ENCODE data around the gene BLOC1S2. TPM values are rescaled to one million over a fixed set of nuclear protein-coding genes. Genes with fewer than 3 reads are reported as not detected.

BLOC1S2 gene
- total and polyA plus RNA-seq, 2 of the 8 experiments (the other 6 are each of a cell fraction or from before 2014, with no cell fraction given) = 25.1 to 50.6 TPM

DNA sequence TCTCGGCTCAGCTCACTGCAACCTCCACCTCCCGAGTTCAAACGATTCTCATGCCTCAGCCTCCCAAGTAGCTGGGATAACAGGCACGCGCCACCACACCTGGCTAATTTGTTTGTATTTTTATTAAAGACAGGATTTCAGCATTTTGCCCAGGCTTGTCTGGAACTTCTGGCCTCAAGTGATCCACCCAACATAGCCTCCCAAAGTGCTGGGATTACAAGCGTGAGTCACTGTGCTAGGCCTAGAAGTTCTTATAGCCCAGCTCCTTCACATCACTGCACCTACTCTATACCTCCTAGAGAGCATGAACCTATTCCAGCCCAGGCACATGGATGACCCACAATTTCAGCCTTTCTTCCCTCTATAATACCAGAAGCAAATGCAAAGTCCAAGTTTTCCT, 1.3 kb upstream of the BLOC1S2 start:
- no peak overlapping the region for H4K5ac ChIP-seq (ENCODE audit: insufficient read length, low read depth, low read length)
- no peak overlapping the region for H2AFZ ChIP-seq (ENCODE audit: low read length)
- H4K8ac ChIP-seq (ENCODE audit: extremely low read depth, insufficient read depth, low read length) = no peak overlapping the region
- H2AK5ac ChIP-seq (ENCODE audit: low read depth, low read length) = no peak overlapping the region
- H3K36me3 ChIP-seq (ENCODE audit: control insufficient read depth in 2 of 4, insufficient read depth in 4 of 4, low read length in 3 of 4) = peaks cover 0 to 6% (median 4%) of the 10 kb centered on the region in 4 experiments; a peak in 4 of 8 replicates
- H3K14ac ChIP-seq (ENCODE audit: insufficient read length) = no peak overlapping the region
- no peaks in the 10 kb centered on the region for H3K27me3 ChIP-seq (replicated peaks in 1 of 4; ENCODE audit: control insufficient read depth in 3 of 4, extremely low read depth in 1 of 4, insufficient read depth in 3 of 4, low read length in 3 of 4)
- no peak overlapping the region for H2BK120ac ChIP-seq (replicated peaks; ENCODE audit: low read depth, low read length)
- CTCF ChIA-PET (ENCODE audit: partially characterized antibody) = interaction anchor here (1.0 to 1.2 kb wide), 3 partner anchors 10 to 16 kb away, joined by 3 to 4 read pairs (median 4); no protein-coding TSS in a partner anchor
- no peak overlapping the region for H2BK12ac ChIP-seq (ENCODE audit: low read depth, low read length)
- H2BK15ac ChIP-seq (ENCODE audit: low read length) = peak overlapping the region; percentile 37; the same call in 1 of the 2 replicates
- peaks cover 0 to 8% (median 4%) of the 10 kb centered on the region in 4 experiments; a peak in 4 of 7 replicates for H3K4me1 ChIP-seq (replicated peaks in 1 of 4; ENCODE audit: control insufficient read depth in 3 of 4, insufficient read depth in 4 of 4, low read length in 3 of 4)
- H3K9me3 ChIP-seq (ENCODE audit: insufficient read depth in 2 of 2, low read depth in 1 of 2, low read length in 1 of 2) = no peaks in the 10 kb centered on the region
- FAIRE-seq (no peak), DNase-seq (ENCODE audit: low read depth in 1 of 2, low spot score in 2 of 2) (no peak)
- H3K23me2 ChIP-seq (ENCODE audit: low read depth, low read length) = peaks cover 11% of the 10 kb centered on the region
- WGBS, 2 experiments (ENCODE audit: extremely low coverage in 1 of 2, insufficient coverage in 1 of 2, insufficient read length in 1 of 2, insufficient replicate concordance in 2 of 2, low coverage in 1 of 2, low lambda C conversion rate in 2 of 2, missing lambda C conversion rate in 1 of 2) = 96% methylated on average over 6 of the region's 6 CpGs; no CpG with 5 or more reads in 1 of the 2 experiments
- H2BK5ac ChIP-seq (ENCODE audit: low read depth, low read length) = no peak overlapping the region
- H3K27ac ChIP-seq (ENCODE audit: low read depth, low read length) = no peak overlapping the region
- no peak overlapping the region for H3K4ac ChIP-seq (replicated peaks; ENCODE audit: insufficient read length, low read depth, low read length)
- no peak overlapping the region for H3K56ac ChIP-seq (replicated peaks; ENCODE audit: insufficient read length, low read depth, low read length)
- no peak overlapping the region for H3K23ac ChIP-seq (ENCODE audit: insufficient read length)
- POLR2A ChIA-PET (ENCODE audit: partially characterized antibody) = interaction anchor here (1.0 to 2.6 kb wide), 3 partner anchors 10 to 411 kb away, joined by 3 to 20 read pairs (median 3); no protein-coding TSS in a partner anchor
- H3K4me3 ChIP-seq (ENCODE audit: extremely low read depth in 1 of 4, insufficient read depth in 2 of 4, low read depth in 3 of 4, low read length in 4 of 4) = no peak overlapping the region
- H3K79me2 ChIP-seq (ENCODE audit: control insufficient read depth in 1 of 2, insufficient read depth in 2 of 2, low read length in 2 of 2) = peaks cover 7 to 32% of the 10 kb centered on the region in 2 experiments; a peak in 3 of 4 replicates
- no peak overlapping the region for H4K91ac ChIP-seq (replicated peaks; ENCODE audit: insufficient read length, low read length)
- no peak overlapping the region for H3K9ac ChIP-seq (replicated peaks in 1 of 4; ENCODE audit: extremely low read depth in 1 of 4, low read depth in 3 of 4, low read length in 3 of 4)
- no peaks in the 10 kb centered on the region for H3K79me1 ChIP-seq (ENCODE audit: low read depth, low read length)
- H2BK20ac ChIP-seq (ENCODE audit: low read length) = 0 out of 2 replicates have a peak overlapping the region, but pooled peaks have one; percentile 75
- no peak overlapping the region for H3K18ac ChIP-seq (ENCODE audit: extremely low read depth, low read length)
- H4K20me1 ChIP-seq (replicated peaks in 1 of 2; ENCODE audit: control insufficient read depth in 1 of 2, insufficient read depth in 2 of 2, low read length in 2 of 2) = no peaks in the 10 kb centered on the region
- H3K4me2 ChIP-seq (ENCODE audit: insufficient read depth in 1 of 2, low read depth in 2 of 2, low read length in 2 of 2) = no peak overlapping the region
- TF ChIP-seq CEBPB (IDR thresholded peaks at IDR 0.05; ENCODE audit: low read depth, low read length) = no peak
- no peak for TF ChIP-seq TAF1 (IDR thresholded peaks at IDR 0.05; ENCODE audit: low read depth, low read length)
- no peak for TF ChIP-seq ASH2L (IDR thresholded peaks at IDR 0.05; ENCODE audit: low read length)
- no peak for TF ChIP-seq BACH1 (IDR thresholded peaks at IDR 0.05; ENCODE audit: low read length)
- TF ChIP-seq RFX5 (IDR thresholded peaks at IDR 0.05; ENCODE audit: borderline replicate concordance, low read depth, low read length) = no peak
- TF ChIP-seq NRF1 (IDR thresholded peaks at IDR 0.05; ENCODE audit: low read depth, low read length) = no peak
- TF ChIP-seq TCF12 (IDR thresholded peaks at IDR 0.05; ENCODE audit: low read depth, low read length) = no peak
- TF ChIP-seq CREB1 (IDR thresholded peaks at IDR 0.05) = no peak
- no peak for TF ChIP-seq RNF2 (IDR thresholded peaks at IDR 0.05; ENCODE audit: borderline replicate concordance, low read depth, low read length, missing control alignments, poor library complexity, severe bottlenecking)
- no peak for TF ChIP-seq GTF2F1 (IDR thresholded peaks at IDR 0.05; ENCODE audit: borderline replicate concordance, low read depth, low read length)
- TF ChIP-seq SUZ12 (IDR thresholded peaks at IDR 0.05; ENCODE audit: low read length) = no peak
- TF ChIP-seq SP4 (IDR thresholded peaks at IDR 0.05; ENCODE audit: low read length) = no peak
